Measurements from ENCODE around the gene SHF.
"Not testable (repeated sequence)": the region's sequence is repeated elsewhere in the genome, so short reads cannot be mapped to it uniquely, and the experiment has no call there.

SHF gene

GRCh38 chr15:45146405-45146804 is 41.4 kb downstream of the SHF start:
- DNase-seq (ENCODE audit: low read depth) = no peak

GRCh38 chr15:45144775-45145174 is 43.0 kb downstream of the SHF start:
- no peak for DNase-seq (ENCODE audit: low read depth)

- DNase-seq (ENCODE audit: low read depth) = no peak
These were observed 43.8 kb downstream of the SHF start for GRCh38 chr15:45143946-45144345.

- no peak for DNase-seq (ENCODE audit: low read depth)
These were observed 44.7 kb downstream of the SHF start for GRCh38 chr15:45143056-45143455.

GRCh38 chr15:45141386-45141785 is 46.4 kb downstream of the SHF start:
- no peak for DNase-seq (ENCODE audit: low read depth)

GRCh38 chr15:45140557-45141250 is 47.1 kb downstream of the SHF start:
- no peak for DNase-seq (ENCODE audit: low read depth)

- DNase-seq (ENCODE audit: low read depth) = no peak
These were observed 48.0 kb downstream of the SHF start for GRCh38 chr15:45139770-45140169.

- DNase-seq (ENCODE audit: low read depth) = no peak
These were observed 48.7 kb downstream of the SHF start for GRCh38 chr15:45138814-45139765.

- no peak for DNase-seq (ENCODE audit: low read depth)
These were observed 50.1 kb downstream of the SHF start for GRCh38 chr15:45137703-45138102.

GRCh38 chr15:45136378-45136764 is 51.4 kb downstream of the SHF start:
- DNase-seq (ENCODE audit: low read depth) = no peak

- not testable (repeated sequence) for DNase-seq (ENCODE audit: low read depth)
These were observed 51.9 kb downstream of the SHF start for GRCh38 chr15:45135705-45136377.

- no peak for DNase-seq (ENCODE audit: low read depth)
These were observed 52.8 kb downstream of the SHF start for GRCh38 chr15:45134682-45135604.

GRCh38 chr15:45134046-45134445 is 53.7 kb downstream of the SHF start:
- no peak for DNase-seq (ENCODE audit: low read depth)

GRCh38 chr15:45133561-45133920 is 54.2 kb downstream of the SHF start:
- DNase-seq (ENCODE audit: low read depth) = no peak

GRCh38 chr15:45132844-45133560 is 54.8 kb downstream of the SHF start:
- DNase-seq (ENCODE audit: low read depth) = no peak

GRCh38 chr15:45131510-45131909 is 56.3 kb downstream of the SHF start:
- no peak for DNase-seq (ENCODE audit: low read depth)

- DNase-seq (ENCODE audit: low read depth) = no peak
These were observed 57.3 kb downstream of the SHF start for GRCh38 chr15:45130291-45131000.

GRCh38 chr15:45129651-45130129 is 58.1 kb downstream of the SHF start, which contains the start of the genes DUOX1 and DUOXA1:
Gene DUOX1 (plus strand): TSS chr15:45129994. CDS start chr15:45131967, 1,973 bp downstream.
Gene DUOXA1 (minus strand): TSS chr15:45129879. CDS start chr15:45123014, 6,865 bp downstream.
- DNase-seq (ENCODE audit: low read depth) = no peak

GRCh38 chr15:45128971-45129639 is 58.7 kb downstream of the SHF start:
- no peak for DNase-seq (ENCODE audit: low read depth)
